GM19468 (cell line): ENCODE results near the gene SLC39A5.
"Not testable (repeated sequence)": the region's sequence is repeated elsewhere in the genome, so short reads cannot be mapped to it uniquely, and the experiment has no call there.

ENCODE experiments used
- ATAC-seq: cut with Tn5 transposase; IDR thresholded peaks from one replicate; pipeline ENCODE4 v1.9.1; 2021; ENCODE audit warnings: mild to moderate bottlenecking, moderate library complexity, moderate number of reproducible peaks; ENCODE audit not compliant: unreplicated experiment; ENCODE audit errors: extremely low read depth

SLC39A5 gene

GRCh38 chr12:56241424-56242303 is 11.8 kb downstream of the SLC39A5 start:
- no peak for ATAC-seq

GRCh38 chr12:56242986-56243385 is 13.1 kb downstream of the SLC39A5 start:
- ATAC-seq, result no peak

- no peak for ATAC-seq
These were observed 13.9 kb downstream of the SLC39A5 start for GRCh38 chr12:56243731-56244181.

DNA sequence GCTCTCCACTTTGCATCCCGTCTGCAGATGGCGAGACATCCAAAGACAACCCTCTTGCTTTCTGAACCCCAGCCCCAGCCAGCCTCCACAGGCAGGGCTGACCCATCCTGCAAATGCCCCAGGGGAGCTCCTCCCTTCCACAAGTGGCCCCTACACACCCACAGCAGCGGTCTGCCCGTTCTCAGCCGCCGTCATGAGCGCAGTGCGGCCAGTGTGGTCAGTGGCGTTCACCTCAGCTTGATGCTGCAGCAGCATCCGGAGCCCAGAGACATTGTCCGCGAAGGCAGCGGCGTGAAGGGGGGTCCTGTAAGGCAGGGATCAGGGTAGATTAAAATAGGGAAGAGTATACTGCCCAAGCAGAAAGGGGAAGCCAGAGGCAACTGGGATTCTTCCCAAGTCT is 14.6 kb downstream of the SLC39A5 start:
- no peak for ATAC-seq

GRCh38 chr12:56247923-56248322 is 18.1 kb downstream of the SLC39A5 start:
- ATAC-seq, result no peak

- no peak for ATAC-seq
These were observed 18.9 kb downstream of the SLC39A5 start for GRCh38 chr12:56248711-56249110.

DNA sequence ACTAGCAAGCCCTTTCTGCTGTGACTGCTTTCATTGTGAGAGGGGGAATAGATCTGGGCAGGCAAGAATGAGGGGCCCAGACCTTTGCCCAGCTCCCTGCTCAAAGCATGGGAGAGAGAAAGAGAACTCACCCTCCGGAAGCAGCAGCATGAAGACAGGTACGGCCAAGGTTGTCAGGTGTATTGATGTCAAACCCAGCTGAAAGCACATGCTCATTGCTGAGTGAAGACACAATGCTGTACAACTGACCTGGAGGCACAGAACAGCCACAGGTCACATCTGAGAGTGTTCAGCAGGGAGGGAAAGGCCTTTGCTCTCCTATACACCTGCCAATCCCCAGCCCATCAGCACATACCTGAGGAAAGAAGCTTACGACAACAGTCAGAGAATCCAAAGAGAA is 22.8 kb downstream of the SLC39A5 start:
- no peak for ATAC-seq

DNA sequence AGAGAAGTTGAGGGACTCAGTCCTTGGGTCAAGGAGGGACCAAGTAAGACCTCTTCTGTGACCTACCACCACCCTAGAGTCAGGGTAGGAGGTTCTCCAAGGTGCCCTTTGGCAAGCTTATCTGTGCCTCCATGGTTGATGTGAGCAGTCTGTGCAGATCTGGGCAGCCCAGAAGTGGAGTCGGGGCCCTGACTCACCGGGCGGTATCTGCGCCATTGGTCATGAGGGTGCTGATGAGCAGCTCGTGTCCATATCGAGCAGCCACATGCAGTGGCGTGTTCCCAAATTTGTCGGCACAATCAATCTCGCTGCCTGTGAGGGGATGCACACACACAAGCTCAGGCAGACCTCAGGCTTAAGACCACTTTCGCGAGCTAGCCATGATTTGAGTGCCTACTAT is 23.2 kb downstream of the SLC39A5 start:
- no peak for ATAC-seq

- ATAC-seq, result no peak
These were observed 25.8 kb downstream of the SLC39A5 start for GRCh38 chr12:56255671-56256070.

GRCh38 chr12:56256326-56256960 is 26.6 kb downstream of the SLC39A5 start:
- no peak for ATAC-seq

- ATAC-seq, result no peak
These were observed 27.2 kb downstream of the SLC39A5 start for GRCh38 chr12:56257071-56257470.

- ATAC-seq, result no peak
These were observed 27.7 kb downstream of the SLC39A5 start for GRCh38 chr12:56257491-56258067.

- ATAC-seq, result peak; percentile 49
These were observed 28.4 kb downstream of the SLC39A5 start, which contains the start of gene ANKRD52 for GRCh38 chr12:56258068-56258819. TSS of gene ANKRD52 (minus strand) at chr12:56258384. CDS start at chr12:56258269, 115 bp downstream.

DNA sequence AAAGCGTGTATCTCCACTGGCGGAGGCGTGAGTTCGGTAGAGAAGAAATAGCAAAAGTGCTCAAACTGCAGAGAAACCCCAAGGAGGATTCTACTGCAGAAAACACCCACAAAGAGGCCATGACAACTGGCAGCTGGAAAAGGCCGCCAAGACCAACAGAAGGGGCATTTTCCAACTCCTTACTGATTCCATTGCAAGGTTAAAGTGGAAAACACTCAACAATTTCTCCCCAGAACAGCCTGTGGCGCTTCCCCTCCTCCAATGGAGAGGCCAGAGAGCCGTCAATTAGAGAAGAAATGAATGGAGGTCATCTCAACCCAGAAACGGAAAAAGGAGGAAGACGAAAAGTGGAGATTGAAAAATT is 29.0 kb downstream of the SLC39A5 start:
- no peak for ATAC-seq

GRCh38 chr12:56260380-56260779 is 30.5 kb downstream of the SLC39A5 start:
- ATAC-seq, result no peak

DNA sequence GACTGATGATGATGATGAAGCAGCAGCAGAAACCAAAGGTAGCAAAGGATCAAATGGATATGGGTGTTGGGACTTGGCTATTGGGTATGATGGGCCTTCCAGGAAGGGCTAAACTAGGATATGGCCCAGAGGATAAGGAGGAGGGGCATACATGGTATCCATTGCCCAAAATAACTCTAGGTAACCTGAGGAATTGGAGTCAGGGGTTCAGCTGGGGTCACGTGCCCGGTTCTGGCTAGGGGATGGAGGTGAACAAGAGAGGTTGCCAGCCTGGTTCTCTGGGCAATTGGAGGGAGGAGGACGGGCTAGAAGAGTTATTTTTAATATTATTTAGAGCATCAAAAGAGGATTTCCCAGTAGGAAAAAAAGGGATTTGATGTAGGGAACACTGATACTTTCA is 31.1 kb downstream of the SLC39A5 start:
- no peak for ATAC-seq

GRCh38 chr12:56261503-56262232 is 31.8 kb downstream of the SLC39A5 start:
- no peak for ATAC-seq

GRCh38 chr12:56262955-56263354 is 33.1 kb downstream of the SLC39A5 start:
- not testable (repeated sequence) for ATAC-seq

GRCh38 chr12:56266068-56266692 is 36.3 kb downstream of the SLC39A5 start:
- ATAC-seq, result not testable (repeated sequence)
